Activated B cell treated with CpG ODN at 0.5 μM for 24 hours (primary cell): Measurements from ENCODE around the gene STAT6. TPM values are rescaled to one million over a fixed set of nuclear protein-coding genes. Genes with fewer than 3 reads are reported as not detected.

Source experiments
- ATAC-seq: fragments of 200-7000 bp; cut with Tn5 transposase; one replicate; pipeline ENCODE4 v1.10.0; 2021; ENCODE audit warnings: low read depth, mild to moderate bottlenecking, moderate library complexity
- CTCF ChIA-PET: fragments of 350-600 bp; sonication (Branson Sonifier 250); formaldehyde crosslinking; loops from one replicate; lab custom pipeline; 2021; ENCODE audit warnings: antibody characterized with exemption; lab: Charles Lee
- POLR2A ChIA-PET: fragments of 350-600 bp; sonication (Branson Sonifier 250); formaldehyde crosslinking; loops from one replicate; lab custom pipeline; 2021; ENCODE audit warnings: antibody characterized with exemption; lab: Charles Lee
- DNase-seq: peaks from one replicate; pipeline ENCODE4 v3.0.0; 2022
- H3K27ac Mint-ChIP-seq: one replicate; pipeline ENCODE4 v1.8.0; 2020; ENCODE audit warnings: mixed read lengths
- H3K27me3 Mint-ChIP-seq: one replicate; pipeline ENCODE4 v1.8.0; 2021; ENCODE audit warnings: mixed read lengths
- H3K36me3 Mint-ChIP-seq: one replicate; pipeline ENCODE4 v1.8.0; 2021; ENCODE audit warnings: low read depth, mixed read lengths
- H3K4me1 Mint-ChIP-seq: one replicate; pipeline ENCODE4 v1.8.0; 2021; ENCODE audit warnings: mixed read lengths
- H3K4me3 Mint-ChIP-seq: one replicate; pipeline ENCODE4 v1.8.0; 2020; ENCODE audit warnings: mild to moderate bottlenecking, mixed read lengths
- H3K9me3 Mint-ChIP-seq: one replicate; pipeline ENCODE4 v1.8.0; 2020; ENCODE audit warnings: mixed read lengths
- intact Hi-C: fragments of 100-400 bp; cut with micrococcal nuclease; formaldehyde crosslinking; loops from one replicate; pipeline ENCODE4 v1.15.1; 2024
- total RNA-seq: library from RNA; stranded (reverse); gene quantifications from 2 replicates; pipeline ENCODE4 v1.2.3, GENCODE V29; 2022
- TF ChIP-seq, protein P1 (sequence below): fragments of 200-600 bp; IDR thresholded peaks from one replicate; pipeline ENCODE4 v1.8.0; 2022; ENCODE audit warnings: antibody characterized with exemption, mild to moderate bottlenecking

The STAT6 gene
- total RNA-seq, 1 donor from 2014 or later, result 745 TPM

DNA sequence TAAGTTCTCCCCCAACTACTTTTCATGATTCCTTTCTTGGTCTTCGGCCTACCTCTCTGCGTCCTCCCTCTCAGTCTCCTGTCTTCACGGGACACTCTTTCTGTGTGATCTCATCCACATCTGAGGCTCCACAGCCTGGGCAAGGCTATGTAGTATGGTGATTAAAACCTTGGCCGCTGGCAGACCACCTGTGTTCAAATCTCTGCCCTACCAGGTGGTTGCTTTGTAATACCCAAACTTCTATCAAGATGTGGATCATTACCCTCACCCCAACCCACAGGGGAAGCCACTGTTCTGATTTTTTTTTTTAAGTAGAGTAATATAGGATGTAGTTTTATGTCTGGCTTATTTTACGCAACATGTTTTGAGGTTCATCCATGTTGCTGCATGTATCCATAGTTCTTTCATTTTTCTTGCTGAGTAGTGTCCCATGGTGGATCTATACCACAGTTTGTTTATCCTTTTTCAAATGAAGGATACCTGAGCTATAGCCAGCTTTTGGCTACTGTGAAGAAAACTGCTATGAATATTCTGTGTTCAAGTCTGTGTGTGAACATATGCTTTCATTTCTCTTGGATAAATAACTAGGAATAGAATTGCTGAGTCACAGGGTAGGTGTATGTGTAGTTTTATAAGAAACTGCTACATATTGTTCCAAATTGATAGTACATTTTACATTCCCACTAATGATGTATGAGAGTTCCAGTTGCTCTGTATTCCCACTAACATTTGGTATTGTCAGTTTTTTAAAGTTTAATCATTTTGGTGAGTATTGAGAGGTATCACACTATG is 8.3 kb upstream of the STAT6 start:
- ChIA-PET CTCF (no interaction called here), POLR2A (no interaction called here)
- Mint-ChIP-seq H3K27me3 (no peaks in the 10 kb centered on the region), H3K9me3 (peaks cover 2% of the 10 kb centered on the region), H3K36me3 (no peaks in the 10 kb centered on the region), H3K27ac (peak overlapping the region; percentile 57), H3K4me3 (no peak overlapping the region), H3K4me1 (peaks cover 6% of the 10 kb centered on the region)
- TF ChIP-seq, protein P1, sequence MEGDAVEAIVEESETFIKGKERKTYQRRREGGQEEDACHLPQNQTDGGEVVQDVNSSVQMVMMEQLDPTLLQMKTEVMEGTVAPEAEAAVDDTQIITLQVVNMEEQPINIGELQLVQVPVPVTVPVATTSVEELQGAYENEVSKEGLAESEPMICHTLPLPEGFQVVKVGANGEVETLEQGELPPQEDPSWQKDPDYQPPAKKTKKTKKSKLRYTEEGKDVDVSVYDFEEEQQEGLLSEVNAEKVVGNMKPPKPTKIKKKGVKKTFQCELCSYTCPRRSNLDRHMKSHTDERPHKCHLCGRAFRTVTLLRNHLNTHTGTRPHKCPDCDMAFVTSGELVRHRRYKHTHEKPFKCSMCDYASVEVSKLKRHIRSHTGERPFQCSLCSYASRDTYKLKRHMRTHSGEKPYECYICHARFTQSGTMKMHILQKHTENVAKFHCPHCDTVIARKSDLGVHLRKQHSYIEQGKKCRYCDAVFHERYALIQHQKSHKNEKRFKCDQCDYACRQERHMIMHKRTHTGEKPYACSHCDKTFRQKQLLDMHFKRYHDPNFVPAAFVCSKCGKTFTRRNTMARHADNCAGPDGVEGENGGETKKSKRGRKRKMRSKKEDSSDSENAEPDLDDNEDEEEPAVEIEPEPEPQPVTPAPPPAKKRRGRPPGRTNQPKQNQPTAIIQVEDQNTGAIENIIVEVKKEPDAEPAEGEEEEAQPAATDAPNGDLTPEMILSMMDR, result no peak
- no peak for DNase-seq
- intact Hi-C loops, result loop anchor here (10.0 kb wide), 1 partner anchor 335 kb away; the partner anchor contains the start of genes GLI1 and INHBE
- no peak for ATAC-seq

DNA sequence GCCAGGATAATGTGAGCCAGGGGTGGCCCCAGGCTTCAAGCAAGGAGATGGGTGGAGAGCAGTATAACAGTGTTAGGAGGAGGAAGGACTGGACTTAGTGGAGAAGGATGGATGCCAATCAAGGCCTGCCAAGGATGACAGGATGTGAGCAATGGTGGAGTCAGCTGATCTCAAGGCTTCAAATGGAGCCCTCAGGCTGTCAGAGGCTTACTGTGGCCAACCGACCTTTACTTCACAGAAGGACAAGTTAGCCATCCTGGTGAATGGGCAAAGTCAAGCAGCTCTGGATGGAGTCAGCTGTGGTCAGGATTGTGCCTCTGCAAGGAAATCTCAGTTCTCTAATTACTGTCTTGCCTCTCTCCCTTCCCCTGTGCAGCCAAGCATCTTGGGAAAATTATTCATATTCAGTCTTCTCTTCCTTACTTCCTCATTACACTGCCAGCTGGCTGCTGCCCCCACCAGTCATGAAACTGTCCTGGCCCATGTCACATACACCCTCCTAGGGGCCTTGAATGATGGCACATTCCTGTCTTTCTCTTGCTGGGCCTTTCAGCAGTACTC is 7.6 kb upstream of the STAT6 start:
- ChIA-PET CTCF (no interaction called here), POLR2A (no interaction called here)
- Mint-ChIP-seq H3K4me1 (peaks cover 6% of the 10 kb centered on the region), H3K27me3 (no peaks in the 10 kb centered on the region), H3K27ac (peak overlapping the region; percentile 57), H3K4me3 (no peak overlapping the region), H3K36me3 (no peaks in the 10 kb centered on the region), H3K9me3 (peaks cover 1% of the 10 kb centered on the region)
- intact Hi-C loops, result no loop called here
- no peak for ATAC-seq
- no peak for DNase-seq
- TF ChIP-seq, protein P1, result no peak

DNA sequence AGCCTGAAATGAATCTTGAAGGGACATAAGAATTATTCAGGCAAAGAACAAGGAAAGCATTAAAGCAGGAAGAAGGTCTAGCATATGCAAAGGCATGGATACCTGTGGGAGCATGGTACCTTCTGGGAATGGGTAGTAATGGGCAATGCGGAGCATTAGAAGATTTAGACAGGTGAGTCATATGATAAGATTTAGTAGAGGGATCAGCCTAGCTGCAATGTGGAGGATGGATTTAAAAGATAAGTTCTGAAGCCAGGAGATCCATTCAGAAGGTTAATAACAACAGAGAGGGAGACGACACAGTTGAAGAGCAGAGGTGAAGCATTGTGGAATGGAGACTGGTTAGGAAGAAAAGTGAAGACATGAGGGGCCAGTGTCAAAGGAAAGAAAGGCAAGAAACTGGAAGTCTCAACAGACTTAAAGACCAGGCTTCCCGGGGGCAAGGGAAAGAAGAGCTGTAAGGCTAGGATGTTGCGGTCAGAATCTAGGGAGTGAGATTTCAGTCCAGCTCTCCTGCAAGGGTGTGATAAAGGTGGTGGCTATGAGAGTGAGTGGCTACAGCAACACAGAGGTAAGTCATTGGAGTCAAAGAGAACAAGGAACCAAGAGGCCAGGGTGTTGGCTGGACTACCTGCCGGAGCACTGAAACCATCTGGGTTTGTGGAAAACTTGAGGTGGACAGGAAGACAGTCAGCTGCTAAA is 5.6 kb upstream of the STAT6 start:
- ATAC-seq, result no peak
- Mint-ChIP-seq H3K36me3 (peaks cover 5% of the 10 kb centered on the region), H3K9me3 (no peaks in the 10 kb centered on the region), H3K27me3 (no peaks in the 10 kb centered on the region), H3K4me3 (no peak overlapping the region), H3K4me1 (peaks cover 13% of the 10 kb centered on the region), H3K27ac (no peak overlapping the region)
- intact Hi-C loops, result no loop called here
- DNase-seq, result no peak
- ChIA-PET POLR2A (interaction anchor here (0.7 kb wide), 1 partner anchor 44 kb away, joined by 3 read pairs; no protein-coding TSS in a partner anchor), CTCF (interaction anchor here (0.7 to 1.5 kb wide), 4 partner anchors 47 to 86 kb away, joined by 3 to 5 read pairs (median 4); no protein-coding TSS in a partner anchor)
- TF ChIP-seq, protein P1, result no peak

DNA sequence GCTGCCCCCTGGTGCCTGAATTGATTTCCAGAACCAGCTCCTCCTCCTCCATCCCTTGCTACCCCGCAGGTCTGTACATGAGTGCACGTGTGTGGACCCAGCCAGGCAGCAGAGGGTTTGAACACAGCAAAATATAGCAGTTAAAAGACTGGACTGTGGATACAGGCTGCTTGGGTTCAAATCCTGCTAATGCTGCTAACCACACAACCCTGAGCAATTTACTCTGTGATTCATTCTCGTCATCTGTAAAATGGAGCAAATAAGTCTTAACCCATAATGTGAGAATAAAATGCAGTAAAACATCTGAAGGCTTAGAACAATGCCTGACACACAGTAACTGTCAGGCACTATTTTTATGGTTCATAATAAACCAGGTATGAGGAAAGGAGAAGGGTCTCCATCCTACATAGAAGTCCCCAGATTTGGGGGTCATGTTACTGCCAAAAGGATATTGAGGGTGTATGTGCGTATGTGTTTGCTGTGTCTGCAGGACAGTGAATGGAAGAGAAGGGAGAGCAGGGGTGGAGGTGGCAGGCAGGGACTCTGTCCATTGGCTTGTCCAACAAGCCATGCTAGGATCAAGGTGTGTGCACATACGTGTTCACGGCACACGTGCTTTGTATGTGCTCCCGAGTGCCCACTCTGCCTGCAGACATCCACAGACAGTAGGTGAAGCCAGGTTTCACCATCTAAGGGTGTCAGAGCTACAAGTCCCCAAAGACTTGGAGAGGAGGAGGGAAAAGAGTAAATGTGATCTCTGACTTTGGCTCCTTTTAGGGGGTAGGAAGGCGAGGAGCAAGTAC is 1.5 kb upstream of the STAT6 start:
- peaks cover 37% of the 10 kb centered on the region for H3K36me3 Mint-ChIP-seq
- ATAC-seq (no peak), DNase-seq (no peak)
- ChIA-PET CTCF (interaction anchor here (0.6 to 3.9 kb wide), 35 partner anchors 9 to 476 kb away, joined by 3 to 368 read pairs (median 6); partner anchors contain the start of genes ATP5F1B, LRP1, NAB2 and NEMP1), POLR2A (interaction anchor here (0.5 to 17.0 kb wide), 45 partner anchors 9 to 829 kb away, joined by 3 to 692 read pairs (median 6); partner anchors contain the start of genes ATP23, CNPY2, LRP1 and NAB2)
- intact Hi-C loops, result loop anchor here (1.0 kb wide), 8 partner anchors 14 to 424 kb away; partner anchors contain the start of gene PTGES3
- H3K27me3 Mint-ChIP-seq, result no peaks in the 10 kb centered on the region
- peak overlapping the region; percentile 98 for H3K27ac Mint-ChIP-seq
- no peaks in the 10 kb centered on the region for H3K9me3 Mint-ChIP-seq
- peaks cover 33% of the 10 kb centered on the region for H3K4me1 Mint-ChIP-seq
- H3K4me3 Mint-ChIP-seq, result peak overlapping the region; percentile 100
- TF ChIP-seq, protein P1, result no peak
